Raji (cell line): ENCODE measurements around the gene PCCA.

Experiments used
- POLR2A ChIP-seq: IDR thresholded peaks from 2 replicates; pipeline ENCODE4 v1.6.1; 2011; ENCODE audit warnings: low read depth, low read length, control low read depth; ENCODE audit not compliant: insufficient read depth

PCCA gene

GRCh38 chr13:100513987-100514670, 425.2 kb downstream of the PCCA start:
- TF ChIP-seq POLR2A: no peak

- no peak for TF ChIP-seq POLR2A
These were observed 426.0 kb downstream of the PCCA start for GRCh38 chr13:100514788-100515409.

GRCh38 chr13:100515410-100515800, 426.5 kb downstream of the PCCA start:
- no peak for TF ChIP-seq POLR2A

GRCh38 chr13:100517135-100517534, 428.2 kb downstream of the PCCA start:
- no peak for TF ChIP-seq POLR2A

- no peak for TF ChIP-seq POLR2A
These were observed 428.8 kb downstream of the PCCA start for GRCh38 chr13:100517728-100518127.

GRCh38 chr13:100518394-100519062, 429.6 kb downstream of the PCCA start:
- TF ChIP-seq POLR2A: no peak

- TF ChIP-seq POLR2A: no peak
These were observed 430.7 kb downstream of the PCCA start for GRCh38 chr13:100519626-100520025.

GRCh38 chr13:100520936-100521850, 432.3 kb downstream of the PCCA start:
- no peak for TF ChIP-seq POLR2A

- TF ChIP-seq POLR2A: no peak
These were observed 433.1 kb downstream of the PCCA start for GRCh38 chr13:100521851-100522617.

GRCh38 chr13:100522618-100523309, 433.9 kb downstream of the PCCA start:
- TF ChIP-seq POLR2A: no peak

- no peak for TF ChIP-seq POLR2A
These were observed 434.5 kb downstream of the PCCA start for GRCh38 chr13:100523411-100523810.

GRCh38 chr13:100523981-100524386, 435.1 kb downstream of the PCCA start:
- TF ChIP-seq POLR2A: no peak

- TF ChIP-seq POLR2A: no peak
These were observed 436.8 kb downstream of the PCCA start for GRCh38 chr13:100525453-100526317.
